Eye (tissue), 1 donor: ENCODE measurements around the gene TBC1D24.

Experiments used
- DNase-seq: peaks from one replicate; pipeline ENCODE4 v3.0.0-alpha.2; 2015

The TBC1D24 gene

DNA sequence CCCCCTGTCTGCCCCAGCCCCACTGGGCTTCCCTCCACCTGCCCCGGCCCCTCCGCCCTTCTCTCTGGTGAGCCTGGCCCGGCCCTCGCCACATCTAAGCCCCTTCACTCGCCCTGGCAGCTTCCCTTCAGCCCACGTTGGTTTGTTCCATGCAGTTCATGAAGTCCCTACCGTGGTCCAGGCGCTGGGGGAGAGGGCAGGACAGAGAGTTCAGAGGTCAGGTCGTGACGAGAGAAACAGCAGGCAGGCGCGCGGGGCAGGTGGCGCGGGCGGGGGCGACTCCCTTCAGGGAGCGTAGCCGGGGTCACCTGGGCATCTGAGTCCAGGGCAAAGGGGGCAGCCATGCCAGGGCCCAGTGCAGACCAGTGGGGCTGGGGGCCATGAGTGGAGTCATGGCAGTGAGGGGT, 23.9 kb upstream of the TBC1D24 start:
- DNase-seq, result no peak

DNA sequence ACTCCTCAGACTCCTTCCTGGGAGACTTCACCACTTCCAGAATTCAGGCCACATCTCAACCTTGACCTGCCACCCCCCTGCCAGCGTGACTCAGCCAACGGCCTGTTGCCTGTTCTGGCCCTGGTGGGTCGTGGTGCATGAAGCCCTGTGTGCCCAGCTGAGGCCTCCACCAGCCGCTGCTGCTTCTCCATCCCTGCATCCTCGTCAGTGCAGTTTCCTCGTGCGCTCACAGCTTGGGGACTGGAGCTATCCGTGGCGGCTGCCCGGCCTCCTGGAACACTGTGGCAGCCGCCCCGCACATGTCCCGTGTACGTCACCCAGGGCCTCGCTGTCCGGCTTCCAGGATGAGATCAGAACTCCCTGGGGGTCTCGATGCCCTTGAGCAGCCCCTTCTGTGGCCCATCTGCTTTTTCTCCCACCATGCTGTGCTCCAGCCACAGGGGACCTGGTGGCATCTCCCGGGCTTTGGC, 23.0 kb upstream of the TBC1D24 start:
- no peak for DNase-seq

DNA sequence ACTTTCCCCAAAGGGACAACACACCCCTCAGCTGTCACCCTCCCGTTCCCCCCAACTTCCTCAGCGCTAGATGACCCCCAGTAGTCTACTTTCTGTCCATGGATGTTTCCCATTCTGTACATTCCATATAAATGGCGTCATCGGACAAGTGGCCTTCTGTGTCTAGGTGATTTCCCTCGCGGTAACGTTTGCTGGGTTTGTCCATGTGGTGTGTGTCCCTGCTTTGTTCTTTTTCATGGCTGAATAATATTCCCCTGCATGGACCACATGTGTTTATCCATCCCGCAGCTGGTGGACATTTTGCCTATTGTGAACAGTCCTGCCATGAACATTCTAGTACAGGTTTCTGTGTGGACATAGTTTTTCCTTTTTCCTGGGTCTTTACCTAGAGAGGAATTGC, 22.3 kb upstream of the TBC1D24 start:
- no peak for DNase-seq

DNA sequence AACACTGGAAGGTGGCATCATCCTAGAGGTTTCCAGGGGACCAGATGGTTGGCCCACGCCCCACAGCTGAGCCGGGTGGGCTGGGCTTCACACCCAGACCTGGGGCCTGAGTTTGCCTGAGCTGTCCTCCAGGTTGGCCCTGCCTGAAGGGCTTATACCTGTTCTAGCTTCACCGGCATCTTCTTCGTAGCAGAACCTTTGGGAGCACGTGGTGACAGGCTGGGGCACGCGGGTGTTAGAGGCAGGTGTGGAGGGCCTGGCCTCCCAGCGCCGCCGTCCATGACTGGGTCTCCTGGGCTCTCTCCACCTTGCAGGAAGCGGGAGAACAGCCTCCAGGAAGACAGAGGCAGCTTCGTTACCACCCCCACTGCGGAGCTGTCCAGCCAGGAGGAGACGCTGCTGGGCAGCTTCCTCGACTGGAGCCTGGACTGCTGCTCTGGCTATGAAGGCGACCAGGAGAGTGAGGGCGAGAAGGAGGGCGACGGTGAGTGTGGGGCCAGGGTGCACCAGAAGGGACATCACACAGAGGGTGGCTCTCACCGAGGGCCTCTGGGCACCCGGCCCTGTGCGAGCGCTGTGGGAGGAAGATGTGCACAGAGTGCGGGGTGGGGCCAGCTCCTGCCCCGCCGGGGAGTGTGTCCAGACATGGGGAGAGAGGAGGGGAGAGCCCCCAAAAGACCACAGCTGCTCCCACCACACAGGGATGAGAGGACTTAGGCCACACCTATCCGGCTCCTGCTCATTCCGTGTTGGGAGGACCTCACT, 19.7 kb upstream of the TBC1D24 start:
- no peak for DNase-seq

DNA sequence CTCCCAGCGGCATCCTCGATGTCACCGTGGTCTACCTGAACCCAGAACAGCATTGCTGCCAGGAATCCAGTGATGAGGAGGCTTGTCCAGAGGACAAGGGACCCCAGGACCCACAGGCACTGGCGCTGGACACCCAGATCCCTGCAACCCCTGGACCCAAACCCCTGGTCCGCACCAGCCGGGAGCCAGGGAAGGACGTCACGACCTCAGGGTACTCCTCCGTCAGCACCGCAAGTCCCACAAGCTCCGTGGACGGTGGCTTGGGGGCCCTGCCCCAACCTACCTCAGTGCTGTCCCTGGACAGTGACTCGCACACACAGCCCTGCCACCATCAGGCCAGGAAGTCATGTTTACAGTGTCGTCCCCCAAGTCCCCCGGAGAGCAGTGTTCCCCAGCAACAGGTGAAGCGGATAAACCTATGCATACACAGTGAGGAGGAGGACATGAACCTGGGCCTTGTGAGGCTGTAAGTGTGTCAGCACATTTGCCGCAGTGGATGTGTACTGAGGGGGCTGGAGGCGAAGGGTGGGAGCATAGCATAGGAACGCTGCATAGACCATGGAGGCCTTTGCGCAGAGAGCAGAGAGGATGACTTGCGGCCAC, 18.3 kb upstream of the TBC1D24 start:
- no peak for DNase-seq

DNA sequence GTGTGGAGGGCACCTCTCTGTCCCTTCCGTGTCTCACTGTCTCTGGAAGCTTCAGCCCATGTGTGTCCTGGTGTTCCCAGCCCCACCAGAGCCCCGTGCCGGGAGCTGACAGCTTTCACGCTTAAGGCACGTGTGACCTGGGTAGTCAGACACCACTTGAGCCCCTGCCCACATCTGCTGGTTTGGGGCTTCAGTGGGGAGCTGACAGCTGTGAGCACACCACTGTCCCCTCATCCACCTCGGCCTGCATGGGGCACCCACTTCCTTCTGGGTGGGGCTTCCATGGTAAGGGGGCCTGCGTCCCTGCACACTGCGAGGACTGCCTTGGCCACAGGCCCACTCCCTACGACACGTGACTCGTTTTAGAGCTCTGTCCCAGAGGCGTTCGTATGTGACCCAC, 17.7 kb upstream of the TBC1D24 start:
- DNase-seq, result no peak

DNA sequence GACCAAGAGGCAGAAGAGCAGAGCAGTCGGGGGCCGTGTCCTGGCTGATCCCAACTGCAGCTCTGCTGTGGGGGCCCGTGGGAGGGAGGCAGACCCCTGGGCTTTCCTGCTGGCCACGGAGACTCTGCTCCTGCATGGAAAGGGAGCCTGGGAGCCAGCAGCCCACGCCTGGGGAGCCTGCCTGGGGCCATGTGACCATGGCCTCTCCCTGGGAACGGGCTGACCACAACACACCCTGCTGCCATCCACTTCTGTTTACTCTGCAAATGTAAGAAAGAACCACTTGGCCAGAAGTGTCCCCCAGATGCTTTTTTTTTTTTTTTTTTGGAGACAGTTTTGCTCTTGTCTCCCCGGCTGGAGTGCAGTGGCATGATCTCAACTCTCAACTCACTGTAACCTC, 17.0 kb upstream of the TBC1D24 start:
- DNase-seq, result no peak

DNA sequence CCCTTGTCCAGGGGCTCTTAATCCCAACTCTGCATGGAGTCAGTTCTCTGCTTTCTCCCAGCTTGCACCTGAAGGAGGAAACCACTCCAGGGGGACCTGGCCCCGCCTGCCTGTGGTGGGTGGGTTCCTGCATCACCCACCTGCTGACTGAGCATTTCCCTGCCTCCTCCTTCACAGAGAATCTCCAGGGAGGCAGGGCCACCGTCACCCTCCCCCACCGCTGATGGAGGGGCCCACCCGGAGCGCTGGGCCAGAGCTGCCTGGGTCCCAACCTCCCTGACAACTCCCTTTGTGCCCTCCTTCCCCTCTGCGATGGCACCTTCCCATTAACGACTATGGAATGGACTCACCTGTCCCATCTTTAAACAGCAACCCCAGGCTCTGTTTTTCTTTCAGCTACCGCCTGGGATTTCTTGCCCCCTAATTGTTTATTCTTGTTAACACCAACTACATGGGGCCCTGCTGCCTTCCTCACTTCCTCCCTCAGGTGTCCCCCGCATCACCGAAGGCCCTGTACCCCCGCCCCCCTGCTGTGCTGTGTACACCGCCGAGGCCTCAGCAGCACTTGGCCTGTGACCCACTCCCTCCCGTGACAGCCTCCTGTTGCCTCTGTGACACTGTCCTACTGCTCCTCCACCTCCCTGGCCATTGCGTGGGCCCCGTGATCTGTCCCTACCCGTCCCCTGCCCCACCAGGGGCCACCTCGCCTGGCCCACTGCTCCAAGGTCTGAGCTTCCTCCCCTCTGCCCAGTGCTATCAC, 15.9 kb upstream of the TBC1D24 start:
- DNase-seq, result no peak

DNA sequence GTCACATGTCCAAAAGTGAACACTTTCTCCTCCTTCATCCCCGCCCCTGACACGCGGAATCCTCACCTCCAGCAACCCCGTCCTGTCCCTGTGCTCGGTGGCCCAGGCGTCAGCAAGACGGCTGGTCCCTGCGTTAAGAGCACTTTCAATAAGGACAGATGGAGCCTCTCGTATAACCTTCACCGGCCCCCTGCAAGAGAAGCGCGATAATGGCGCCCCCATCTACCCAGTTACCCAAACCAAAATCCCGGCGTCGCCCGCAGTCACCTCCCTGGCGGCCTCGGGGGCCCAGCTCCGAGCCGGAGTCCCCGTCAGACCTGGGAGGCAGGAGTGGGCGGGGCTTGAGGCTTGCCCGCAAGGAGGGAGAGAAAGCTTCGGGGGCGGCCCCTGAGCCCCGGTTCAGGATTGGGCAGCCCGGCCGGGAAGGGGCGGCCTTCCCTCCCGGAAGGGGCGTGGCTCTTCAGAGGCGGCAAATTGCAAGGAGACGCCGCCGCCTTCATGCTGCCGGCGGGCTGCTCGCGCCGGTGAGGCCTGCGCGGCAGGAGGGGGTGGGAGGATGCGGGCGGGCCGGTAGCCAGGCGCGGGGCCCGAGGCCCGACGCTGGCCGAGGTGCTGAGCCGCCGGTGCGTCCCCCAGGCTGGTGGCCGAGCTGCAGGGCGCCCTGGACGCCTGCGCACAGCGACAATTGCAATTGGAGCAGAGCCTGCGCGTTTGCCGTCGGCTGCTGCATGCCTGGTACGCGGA, 15.1 kb upstream of the TBC1D24 start, which contains the start of gene TEDC2:
Gene TEDC2, plus strand, starts transcription at position 463 of the 744 bp plus-strand sequence. Its CDS starts 36 bp downstream, at position 499.
- peak; percentile 98 for DNase-seq

DNA sequence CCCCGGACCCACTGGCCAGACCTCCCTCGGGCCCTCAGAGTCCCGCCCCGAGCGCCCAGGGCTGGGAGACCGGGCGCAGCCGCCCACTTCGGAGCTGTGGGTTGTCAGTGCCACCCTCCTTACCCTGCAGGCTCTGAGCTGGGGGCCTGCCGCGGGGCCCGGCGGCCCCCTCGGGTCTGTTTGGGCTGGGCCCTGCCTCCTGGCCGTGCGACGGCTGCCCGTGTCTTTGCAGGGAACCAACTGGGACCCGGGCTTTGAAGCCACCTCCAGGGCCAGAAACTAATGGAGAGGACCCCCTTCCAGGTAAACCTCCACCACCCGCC, 14.6 kb upstream of the TBC1D24 start:
- DNase-seq, result no peak

DNA sequence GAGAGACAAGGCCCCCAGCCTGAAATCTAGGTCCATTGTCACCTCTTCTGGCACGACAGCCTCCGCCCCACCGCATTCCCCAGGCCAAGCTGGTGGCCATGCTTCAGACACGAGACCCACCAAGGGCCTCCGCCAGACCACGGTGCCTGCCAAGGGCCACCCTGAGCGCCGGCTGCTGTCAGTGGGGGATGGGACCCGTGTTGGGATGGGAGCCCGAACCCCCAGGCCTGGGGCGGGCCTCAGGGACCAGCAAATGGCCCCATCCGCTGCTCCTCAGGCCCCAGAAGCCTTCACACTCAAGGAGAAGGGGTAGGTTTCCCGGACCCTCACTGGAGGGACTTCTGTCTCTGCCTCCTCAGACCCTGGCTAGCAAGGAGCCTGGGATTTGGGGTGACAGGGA, 14.0 kb upstream of the TBC1D24 start:
- DNase-seq, result no peak

DNA sequence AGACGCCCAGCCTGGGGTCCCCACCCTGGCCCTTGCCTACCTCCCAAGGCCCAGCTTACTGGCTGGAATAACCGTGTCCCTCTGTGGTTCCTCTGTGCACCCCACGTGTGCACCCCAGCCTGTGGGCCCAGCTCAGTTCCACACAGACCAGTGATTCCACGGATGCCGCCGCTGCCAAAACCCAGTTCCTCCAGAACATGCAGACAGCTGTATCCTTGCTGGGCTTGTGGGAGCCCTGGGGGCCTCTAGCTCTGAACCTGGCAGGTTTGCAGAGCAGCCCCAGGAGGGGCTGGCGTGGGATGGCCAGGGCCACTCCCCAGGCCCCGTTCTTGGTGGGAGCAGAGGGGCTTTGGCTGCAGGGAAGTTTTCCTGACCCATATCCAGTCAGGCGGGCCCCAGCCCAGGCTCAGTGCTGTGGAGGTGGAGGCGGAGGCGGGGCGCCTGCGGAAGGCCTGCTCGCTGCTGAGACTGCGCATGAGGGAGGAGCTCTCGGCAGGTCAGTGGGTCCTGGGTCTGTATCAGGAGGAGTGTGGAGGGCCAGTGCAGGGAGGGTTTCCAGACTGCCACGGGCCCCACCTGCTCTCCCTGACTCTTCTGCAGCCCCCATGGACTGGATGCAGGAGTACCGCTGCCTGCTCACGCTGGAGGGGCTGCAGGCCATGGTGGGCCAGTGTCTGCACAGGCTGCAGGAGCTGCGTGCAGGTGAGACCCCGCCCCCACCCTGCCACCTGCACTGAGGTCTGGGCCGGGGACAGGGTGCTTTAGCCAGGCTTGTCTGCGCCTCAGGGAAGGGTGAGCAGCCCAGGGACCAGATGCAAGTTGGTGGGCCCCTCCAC, 12.7 kb upstream of the TBC1D24 start:
- no peak for DNase-seq

DNA sequence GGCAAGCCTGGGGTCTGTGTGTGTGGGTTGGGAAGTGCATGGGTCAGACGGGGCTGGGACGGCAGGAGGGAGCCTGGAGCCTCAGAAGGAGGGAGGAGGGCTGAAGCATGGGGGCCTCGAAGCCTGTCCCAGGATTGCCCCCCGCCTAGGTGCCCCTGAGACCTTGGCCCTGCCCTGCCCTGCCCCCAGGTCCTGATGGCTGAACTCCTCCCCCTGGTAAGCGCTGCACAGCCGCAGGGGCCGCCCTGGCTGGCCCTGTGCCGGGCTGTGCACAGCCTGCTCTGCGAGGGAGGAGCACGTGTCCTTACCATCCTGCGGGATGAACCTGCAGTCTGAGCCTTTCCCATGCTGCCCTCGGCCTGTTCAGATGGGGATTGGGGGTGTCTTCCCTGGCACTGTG, 10.6 kb upstream of the TBC1D24 start:
- no peak for DNase-seq

DNA sequence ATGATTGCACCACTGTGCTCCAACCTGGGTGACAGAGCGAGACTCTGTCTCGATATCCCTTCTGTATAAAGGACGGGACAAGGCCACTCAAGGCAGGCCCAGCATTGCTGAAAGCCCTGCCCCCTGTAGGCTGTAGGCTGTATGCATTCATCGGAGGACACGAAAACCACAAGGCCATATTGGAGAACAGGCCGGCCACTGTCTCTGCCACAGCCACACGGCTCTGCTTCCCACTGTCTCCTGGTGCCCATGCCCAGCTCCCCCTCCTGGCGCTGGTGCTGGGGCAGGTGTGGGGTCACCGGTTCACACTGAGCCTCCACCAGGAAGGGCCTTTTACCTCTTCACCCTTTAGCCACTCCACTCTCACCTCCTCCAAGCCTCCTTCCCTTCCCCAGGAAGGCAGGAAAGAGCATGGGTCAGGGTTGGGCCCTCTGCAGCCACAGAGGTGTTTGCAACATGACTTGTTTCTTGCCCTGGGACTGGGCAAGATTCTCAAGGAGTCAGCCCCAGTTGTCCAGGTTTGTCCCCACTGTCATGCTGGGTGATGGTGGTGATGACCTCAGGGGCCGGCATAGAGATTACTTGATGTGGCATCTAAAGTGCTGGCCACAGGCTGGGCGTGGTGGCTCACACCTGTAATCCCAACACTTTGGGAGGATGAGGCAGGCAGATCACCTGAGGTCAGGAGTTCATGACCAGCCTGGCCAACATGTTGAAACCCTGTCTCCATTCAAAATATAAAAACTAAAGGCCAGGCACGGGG, 9.1 kb upstream of the TBC1D24 start:
- DNase-seq, result no peak

DNA sequence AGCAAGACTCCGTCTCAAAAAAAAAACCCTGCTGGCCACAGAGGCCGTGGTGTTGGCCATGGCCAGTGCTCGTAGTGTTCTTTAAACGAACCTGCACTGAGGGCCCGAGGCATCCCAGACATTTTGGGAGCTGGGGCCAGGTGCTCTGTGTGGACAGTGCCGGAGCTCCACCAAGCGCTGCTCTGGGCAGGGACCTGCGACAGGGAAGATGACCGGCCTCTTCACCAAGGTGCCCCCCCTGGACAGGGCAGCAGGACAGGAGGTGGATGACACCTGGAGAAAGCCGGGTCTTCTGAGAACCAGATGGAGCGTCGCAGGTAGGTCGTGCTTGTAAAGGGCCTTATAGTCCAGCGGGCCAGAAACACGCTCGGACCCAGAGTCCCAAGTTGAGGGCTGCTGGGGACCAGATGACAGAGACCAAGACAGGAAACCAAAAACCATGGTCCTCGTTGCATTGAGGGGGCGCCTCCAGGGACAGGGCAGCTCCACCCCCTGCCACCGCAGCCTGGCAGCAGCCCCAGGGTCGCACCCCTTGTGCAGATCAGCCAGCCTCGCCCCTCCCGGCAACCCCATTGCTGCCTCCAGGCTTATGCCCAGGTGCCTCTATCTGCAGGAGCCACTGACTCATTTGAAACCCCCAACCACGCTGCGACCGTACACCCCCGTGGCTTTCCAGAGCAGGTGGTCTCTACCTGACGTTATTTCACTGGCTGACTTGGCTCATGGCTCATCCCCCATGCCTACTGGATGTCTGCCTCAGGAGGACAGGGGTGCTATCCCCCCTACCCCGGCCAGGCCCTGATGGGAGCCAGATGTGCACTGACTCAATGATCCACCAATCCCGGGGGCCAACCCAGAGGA, 8.0 kb upstream of the TBC1D24 start:
- DNase-seq, result no peak

DNA sequence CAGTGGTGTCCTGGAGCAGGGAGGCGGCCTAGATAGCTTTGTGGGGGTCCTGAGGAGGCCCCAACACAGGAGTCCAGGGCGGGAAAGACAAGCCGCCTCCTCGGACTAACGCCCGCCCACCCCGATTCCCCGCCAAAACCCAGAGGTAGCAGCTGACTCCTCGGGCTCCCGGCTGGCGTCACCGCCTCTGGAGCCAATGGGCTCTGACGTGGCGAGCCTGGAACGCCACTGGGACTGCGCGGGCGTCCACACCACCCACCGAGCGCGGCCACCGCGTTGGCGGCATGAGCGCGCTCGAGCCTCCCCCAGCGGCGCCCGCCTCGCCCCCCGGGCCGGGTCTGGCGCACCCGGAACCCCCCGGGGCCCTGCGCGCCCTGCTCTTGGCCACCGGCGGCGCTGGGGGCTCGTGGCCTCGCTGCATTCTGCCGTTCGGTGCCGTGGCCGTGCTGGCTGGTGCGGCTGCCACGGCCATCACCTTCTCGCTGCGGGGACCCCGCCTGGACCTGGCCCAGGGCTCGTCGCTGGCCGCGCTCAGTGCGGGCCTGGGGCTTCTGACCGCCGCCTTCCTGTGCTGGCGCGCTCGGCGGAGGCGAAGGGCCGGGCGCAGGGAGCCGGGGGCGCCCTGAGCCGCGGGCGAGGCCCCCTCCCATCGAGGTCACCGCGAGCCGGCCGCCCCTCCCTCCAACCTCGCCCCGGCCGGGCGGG, 7.2 kb upstream of the TBC1D24 start:
- peak; percentile 89 for DNase-seq

DNA sequence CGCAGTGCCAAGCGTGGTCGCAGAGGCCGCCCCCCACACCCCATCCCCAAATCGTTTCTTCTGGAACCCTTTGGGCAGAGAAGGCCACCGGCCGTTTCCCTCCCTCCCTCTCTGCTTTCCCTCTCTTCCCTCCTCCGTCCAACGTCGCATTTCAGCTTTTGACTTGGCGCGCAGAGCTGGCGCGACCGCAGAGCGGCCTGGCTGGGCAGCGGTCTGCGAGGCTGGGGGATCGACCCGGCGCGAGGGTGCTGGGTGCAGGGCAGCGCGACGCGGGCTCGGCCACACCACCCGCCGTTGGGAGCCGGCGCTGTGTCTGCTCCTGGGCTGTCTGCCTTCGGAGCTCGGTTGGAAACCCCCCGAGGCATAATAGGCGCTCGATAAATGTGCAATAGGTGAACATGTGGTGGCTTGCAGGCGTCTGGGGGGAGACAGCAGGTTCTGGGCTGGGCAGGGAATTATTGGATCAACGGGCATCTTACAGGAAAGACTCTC, 6.6 kb upstream of the TBC1D24 start:
- DNase-seq, result peak; percentile 88

DNA sequence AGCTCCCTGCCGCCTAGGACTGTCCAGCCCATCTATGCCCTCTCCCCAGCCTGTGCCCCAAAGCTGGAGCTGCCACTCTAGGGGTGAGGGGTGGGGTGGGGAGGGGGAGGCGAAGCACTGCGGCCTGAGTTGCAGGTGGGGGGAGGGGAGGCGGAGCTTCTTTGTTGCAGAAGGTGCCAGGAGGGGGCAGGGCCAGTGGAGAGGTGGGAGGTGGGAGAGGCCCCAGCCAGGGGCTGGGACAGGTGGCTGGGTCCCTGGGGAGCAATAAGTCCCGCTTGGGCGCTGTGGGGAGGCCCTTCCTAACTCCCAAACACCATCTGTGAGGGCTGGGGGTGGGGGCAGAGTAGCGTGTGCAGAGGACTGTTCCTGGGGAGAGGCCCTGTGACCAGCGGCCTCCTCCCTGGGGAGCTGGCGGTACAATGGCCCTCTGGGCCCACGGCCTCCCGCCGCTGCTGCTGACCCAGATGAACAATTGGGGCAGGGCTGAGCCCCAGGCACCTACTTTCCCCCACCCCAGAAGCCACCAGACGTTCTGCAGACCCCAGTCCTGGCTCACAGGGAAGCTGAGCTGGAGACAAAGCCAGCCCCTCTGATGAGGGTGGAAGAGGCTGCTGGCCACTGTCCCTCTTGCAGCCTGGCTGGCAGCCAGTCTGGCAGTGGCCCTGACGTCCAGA, 6.1 kb upstream of the TBC1D24 start:
- peak; percentile 80 for DNase-seq
